SK-N-SH treated with all-trans-retinoic acid at 6 μM for 48 hours (cell line): ENCODE measurements around the gene CDK11A.
"Not testable (repeated sequence)": the region's sequence is repeated elsewhere in the genome, so short reads cannot be mapped to it uniquely, and the experiment has no call there.

Experiments used
- BACH2 ChIP-seq: fragments of 250-450 bp; sonication (Bioruptor Pico); IDR thresholded peaks from 2 replicates; pipeline ENCODE4 v1.9.0; 2021; ENCODE audit warnings: mild to moderate bottlenecking, borderline replicate concordance
- SNAI2 ChIP-seq: fragments of 250-450 bp; sonication (Bioruptor Pico); IDR thresholded peaks from 2 replicates; pipeline ENCODE4 v1.5.0; 2020; ENCODE audit warnings: mild to moderate bottlenecking, moderate library complexity
- TOX ChIP-seq: fragments of 250-450 bp; sonication (Bioruptor Pico); IDR thresholded peaks from 2 replicates; pipeline ENCODE4 v1.8.0; 2021; ENCODE audit warnings: mild to moderate bottlenecking, moderate library complexity, borderline replicate concordance
- ZNF70 ChIP-seq: fragments of 450-650 bp; formaldehyde crosslinking; IDR thresholded peaks from 2 replicates; pipeline ENCODE4 v1.5.0; 2020; ENCODE audit warnings: mild to moderate bottlenecking, moderate library complexity
- TF ChIP-seq, protein P1 (sequence below): fragments of 250-450 bp; sonication (Bioruptor Pico); IDR thresholded peaks from 2 replicates; pipeline ENCODE4 v1.8.0; 2020; ENCODE audit warnings: mild to moderate bottlenecking, moderate library complexity, borderline replicate concordance

DNA sequence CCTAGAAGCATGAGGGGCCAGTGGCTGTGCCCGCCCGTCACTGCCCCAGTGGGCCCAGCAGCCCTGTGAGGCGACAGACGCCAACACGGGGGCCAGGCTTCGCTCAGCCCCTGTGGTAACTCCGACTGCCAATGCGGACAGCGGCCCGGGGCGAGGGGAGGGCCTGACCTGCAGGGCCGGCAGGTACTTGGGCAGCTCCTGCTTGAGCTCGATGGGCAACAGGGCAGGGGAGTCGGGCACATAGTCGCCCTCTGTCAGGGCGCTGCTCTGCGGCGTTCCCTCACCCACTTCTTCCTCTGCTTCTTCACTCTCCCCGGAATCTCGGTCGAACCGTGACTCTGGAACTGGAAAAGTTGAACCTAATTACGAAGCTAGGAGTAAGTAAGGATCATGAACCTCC is 16.9 kb downstream of the CDK11A start:
- not testable (repeated sequence) for TF ChIP-seq TOX (CRISPR knock-in tag); BACH2; ZNF70; SNAI2 (CRISPR knock-in tag)
- TF ChIP-seq, protein P1, sequence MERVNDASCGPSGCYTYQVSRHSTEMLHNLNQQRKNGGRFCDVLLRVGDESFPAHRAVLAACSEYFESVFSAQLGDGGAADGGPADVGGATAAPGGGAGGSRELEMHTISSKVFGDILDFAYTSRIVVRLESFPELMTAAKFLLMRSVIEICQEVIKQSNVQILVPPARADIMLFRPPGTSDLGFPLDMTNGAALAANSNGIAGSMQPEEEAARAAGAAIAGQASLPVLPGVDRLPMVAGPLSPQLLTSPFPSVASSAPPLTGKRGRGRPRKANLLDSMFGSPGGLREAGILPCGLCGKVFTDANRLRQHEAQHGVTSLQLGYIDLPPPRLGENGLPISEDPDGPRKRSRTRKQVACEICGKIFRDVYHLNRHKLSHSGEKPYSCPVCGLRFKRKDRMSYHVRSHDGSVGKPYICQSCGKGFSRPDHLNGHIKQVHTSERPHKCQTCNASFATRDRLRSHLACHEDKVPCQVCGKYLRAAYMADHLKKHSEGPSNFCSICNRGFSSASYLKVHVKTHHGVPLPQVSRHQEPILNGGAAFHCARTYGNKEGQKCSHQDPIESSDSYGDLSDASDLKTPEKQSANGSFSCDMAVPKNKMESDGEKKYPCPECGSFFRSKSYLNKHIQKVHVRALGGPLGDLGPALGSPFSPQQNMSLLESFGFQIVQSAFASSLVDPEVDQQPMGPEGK = not testable (repeated sequence)
